HL-60 (cell line): ENCODE measurements around the gene PER3.

Experiments
- DNase-seq, 2 experiments: peaks; one replicate each; pipeline ENCODE4 v3.0.0-alpha.2; 2010 to 2020; ENCODE audit warnings: low read depth in 1 of 2, low spot score in 1 of 2
- H3K27ac ChIP-seq: fragments of 250-450 bp; sonication (Bioruptor Pico); replicated peaks from 2 replicates; pipeline ENCODE4 v1.5.1; 2020; ENCODE audit warnings: mild to moderate bottlenecking, moderate library complexity
- H3K27me3 ChIP-seq: fragments of 250-450 bp; sonication (Bioruptor Pico); 2 replicates; pipeline ENCODE4 v1.5.1; 2021; ENCODE audit warnings: mild to moderate bottlenecking, moderate library complexity; ENCODE audit not compliant: insufficient read depth, poor library complexity, severe bottlenecking
- H3K4me3 ChIP-seq: replicated peaks from 2 replicates; pipeline ENCODE4 v1.5.1; 2011; ENCODE audit warnings: mild to moderate bottlenecking, control low read depth, low read length; ENCODE audit not compliant: insufficient read depth
- GABPA ChIP-seq: IDR thresholded peaks from 2 replicates; pipeline ENCODE4 v1.6.1; 2012; ENCODE audit warnings: low read depth
- POLR2AphosphoS5 ChIP-seq: IDR thresholded peaks from 2 replicates; pipeline ENCODE4 v1.6.1; 2012; ENCODE audit warnings: low read depth
- SPI1 ChIP-seq: IDR thresholded peaks from 2 replicates; pipeline ENCODE4 v1.6.1; 2012; ENCODE audit warnings: low read depth, mild to moderate bottlenecking, borderline replicate concordance
- TF ChIP-seq, protein P1 (sequence below): IDR thresholded peaks from 2 replicates; pipeline ENCODE4 v1.6.1; 2012; ENCODE audit warnings: low read depth; ENCODE audit not compliant: insufficient replicate concordance
- TF ChIP-seq, protein P2 (sequence below): IDR thresholded peaks from one replicate; pipeline ENCODE4 v1.5.1; 2011; ENCODE audit warnings: low read length, control low read depth, inconsistent platforms; ENCODE audit not compliant: insufficient read depth

Gene PER3

DNA sequence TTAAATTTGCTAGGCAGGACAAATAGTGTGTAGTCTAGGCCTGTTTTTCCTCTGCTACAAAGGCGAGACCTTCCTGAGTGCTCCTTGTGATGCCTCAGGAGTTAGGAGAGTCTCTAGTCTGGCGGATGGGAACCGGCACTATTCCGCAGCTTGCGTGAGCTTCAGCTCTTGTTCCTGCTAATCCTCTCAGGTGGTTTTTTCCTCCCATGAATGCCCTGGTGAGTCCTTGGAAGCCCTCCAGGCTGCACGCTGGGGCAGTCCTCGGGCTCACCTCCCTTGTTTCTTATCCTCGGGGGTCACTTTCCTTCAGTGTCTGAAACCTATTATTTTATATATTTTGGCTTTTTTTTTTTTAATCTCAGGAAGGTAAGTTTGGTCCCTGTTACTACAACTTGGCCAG lies 40.6 kb downstream of the PER3 start:
- no peak overlapping the region for H3K27ac ChIP-seq
- DNase-seq, result no peak
- no peak overlapping the region for H3K4me3 ChIP-seq
- TF ChIP-seq SPI1, result no peak
- no peak for TF ChIP-seq POLR2AphosphoS5
- TF ChIP-seq, protein P1, sequence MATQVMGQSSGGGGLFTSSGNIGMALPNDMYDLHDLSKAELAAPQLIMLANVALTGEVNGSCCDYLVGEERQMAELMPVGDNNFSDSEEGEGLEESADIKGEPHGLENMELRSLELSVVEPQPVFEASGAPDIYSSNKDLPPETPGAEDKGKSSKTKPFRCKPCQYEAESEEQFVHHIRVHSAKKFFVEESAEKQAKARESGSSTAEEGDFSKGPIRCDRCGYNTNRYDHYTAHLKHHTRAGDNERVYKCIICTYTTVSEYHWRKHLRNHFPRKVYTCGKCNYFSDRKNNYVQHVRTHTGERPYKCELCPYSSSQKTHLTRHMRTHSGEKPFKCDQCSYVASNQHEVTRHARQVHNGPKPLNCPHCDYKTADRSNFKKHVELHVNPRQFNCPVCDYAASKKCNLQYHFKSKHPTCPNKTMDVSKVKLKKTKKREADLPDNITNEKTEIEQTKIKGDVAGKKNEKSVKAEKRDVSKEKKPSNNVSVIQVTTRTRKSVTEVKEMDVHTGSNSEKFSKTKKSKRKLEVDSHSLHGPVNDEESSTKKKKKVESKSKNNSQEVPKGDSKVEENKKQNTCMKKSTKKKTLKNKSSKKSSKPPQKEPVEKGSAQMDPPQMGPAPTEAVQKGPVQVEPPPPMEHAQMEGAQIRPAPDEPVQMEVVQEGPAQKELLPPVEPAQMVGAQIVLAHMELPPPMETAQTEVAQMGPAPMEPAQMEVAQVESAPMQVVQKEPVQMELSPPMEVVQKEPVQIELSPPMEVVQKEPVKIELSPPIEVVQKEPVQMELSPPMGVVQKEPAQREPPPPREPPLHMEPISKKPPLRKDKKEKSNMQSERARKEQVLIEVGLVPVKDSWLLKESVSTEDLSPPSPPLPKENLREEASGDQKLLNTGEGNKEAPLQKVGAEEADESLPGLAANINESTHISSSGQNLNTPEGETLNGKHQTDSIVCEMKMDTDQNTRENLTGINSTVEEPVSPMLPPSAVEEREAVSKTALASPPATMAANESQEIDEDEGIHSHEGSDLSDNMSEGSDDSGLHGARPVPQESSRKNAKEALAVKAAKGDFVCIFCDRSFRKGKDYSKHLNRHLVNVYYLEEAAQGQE, result no peak
- TF ChIP-seq, protein P2, sequence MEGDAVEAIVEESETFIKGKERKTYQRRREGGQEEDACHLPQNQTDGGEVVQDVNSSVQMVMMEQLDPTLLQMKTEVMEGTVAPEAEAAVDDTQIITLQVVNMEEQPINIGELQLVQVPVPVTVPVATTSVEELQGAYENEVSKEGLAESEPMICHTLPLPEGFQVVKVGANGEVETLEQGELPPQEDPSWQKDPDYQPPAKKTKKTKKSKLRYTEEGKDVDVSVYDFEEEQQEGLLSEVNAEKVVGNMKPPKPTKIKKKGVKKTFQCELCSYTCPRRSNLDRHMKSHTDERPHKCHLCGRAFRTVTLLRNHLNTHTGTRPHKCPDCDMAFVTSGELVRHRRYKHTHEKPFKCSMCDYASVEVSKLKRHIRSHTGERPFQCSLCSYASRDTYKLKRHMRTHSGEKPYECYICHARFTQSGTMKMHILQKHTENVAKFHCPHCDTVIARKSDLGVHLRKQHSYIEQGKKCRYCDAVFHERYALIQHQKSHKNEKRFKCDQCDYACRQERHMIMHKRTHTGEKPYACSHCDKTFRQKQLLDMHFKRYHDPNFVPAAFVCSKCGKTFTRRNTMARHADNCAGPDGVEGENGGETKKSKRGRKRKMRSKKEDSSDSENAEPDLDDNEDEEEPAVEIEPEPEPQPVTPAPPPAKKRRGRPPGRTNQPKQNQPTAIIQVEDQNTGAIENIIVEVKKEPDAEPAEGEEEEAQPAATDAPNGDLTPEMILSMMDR, result no peak
- no peak for TF ChIP-seq GABPA
- no peaks in the 10 kb centered on the region for H3K27me3 ChIP-seq

DNA sequence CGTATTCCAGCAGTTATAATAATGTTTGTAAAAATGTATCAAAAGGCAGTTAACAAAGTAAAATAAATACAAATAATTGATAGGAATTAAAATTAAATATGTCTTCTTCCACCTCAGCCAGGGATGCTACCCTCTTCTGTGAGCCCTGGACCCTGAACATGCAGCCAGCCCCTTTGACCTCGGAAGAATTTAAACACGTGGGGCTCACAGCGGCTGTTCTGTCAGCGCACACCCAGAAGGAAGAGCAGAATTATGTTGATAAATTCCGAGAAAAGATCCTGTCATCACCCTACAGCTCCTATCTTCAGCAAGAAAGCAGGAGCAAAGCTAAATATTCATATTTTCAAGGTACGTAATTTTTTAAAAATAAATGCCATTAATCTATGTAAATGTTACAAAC lies 42.3 kb downstream of the PER3 start:
- DNase-seq, result no peak
- TF ChIP-seq POLR2AphosphoS5 (no peak), SPI1 (no peak), GABPA (no peak)
- TF ChIP-seq, protein P2, result no peak
- TF ChIP-seq, protein P1, result no peak
- H3K27me3 ChIP-seq, result no peaks in the 10 kb centered on the region
- no peak overlapping the region for H3K27ac ChIP-seq
- H3K4me3 ChIP-seq, result no peak overlapping the region

DNA sequence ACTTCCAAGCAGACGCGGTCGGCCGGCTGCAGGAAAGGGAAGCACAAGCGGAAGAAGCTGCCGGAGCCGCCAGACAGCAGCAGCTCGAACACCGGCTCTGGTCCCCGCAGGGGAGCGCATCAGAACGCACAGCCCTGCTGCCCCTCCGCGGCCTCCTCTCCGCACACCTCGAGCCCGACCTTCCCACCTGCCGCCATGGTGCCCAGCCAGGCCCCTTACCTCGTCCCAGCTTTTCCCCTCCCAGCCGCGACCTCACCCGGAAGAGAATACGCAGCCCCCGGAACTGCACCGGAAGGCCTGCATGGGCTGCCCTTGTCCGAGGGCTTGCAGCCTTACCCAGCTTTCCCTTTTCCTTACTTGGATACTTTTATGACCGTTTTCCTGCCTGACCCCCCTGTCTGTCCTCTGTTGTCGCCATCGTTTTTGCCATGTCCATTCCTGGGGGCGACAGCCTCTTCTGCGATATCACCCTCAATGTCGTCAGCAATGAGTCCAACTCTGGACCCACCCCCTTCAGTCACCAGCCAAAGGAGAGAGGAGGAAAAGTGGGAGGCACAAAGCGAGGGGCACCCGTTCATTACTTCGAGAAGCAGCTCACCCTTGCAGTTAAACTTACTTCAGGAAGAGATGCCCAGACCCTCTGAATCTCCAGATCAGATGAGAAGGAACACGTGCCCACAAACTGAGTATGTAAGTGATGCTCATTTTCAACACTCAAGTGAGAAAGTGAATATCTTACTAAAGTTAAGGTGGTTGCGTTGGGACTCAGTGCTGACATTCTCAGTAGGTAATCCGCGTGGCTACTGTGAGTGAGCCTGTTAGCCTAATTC lies 43.2 kb downstream of the PER3 start:
- Histone ChIP-seq H3K4me3 (no peak overlapping the region), H3K27ac (no peak overlapping the region), H3K27me3 (no peaks in the 10 kb centered on the region)
- no peak for DNase-seq
- TF ChIP-seq POLR2AphosphoS5 (no peak), GABPA (no peak), SPI1 (no peak)
- TF ChIP-seq, protein P2, result no peak
- TF ChIP-seq, protein P1, result no peak
